ENCODE data around the gene ZSWIM3.
A peak's percentile ranks its signal among the peaks of the same experiment; 100 is the strongest.

Gene ZSWIM3

DNA sequence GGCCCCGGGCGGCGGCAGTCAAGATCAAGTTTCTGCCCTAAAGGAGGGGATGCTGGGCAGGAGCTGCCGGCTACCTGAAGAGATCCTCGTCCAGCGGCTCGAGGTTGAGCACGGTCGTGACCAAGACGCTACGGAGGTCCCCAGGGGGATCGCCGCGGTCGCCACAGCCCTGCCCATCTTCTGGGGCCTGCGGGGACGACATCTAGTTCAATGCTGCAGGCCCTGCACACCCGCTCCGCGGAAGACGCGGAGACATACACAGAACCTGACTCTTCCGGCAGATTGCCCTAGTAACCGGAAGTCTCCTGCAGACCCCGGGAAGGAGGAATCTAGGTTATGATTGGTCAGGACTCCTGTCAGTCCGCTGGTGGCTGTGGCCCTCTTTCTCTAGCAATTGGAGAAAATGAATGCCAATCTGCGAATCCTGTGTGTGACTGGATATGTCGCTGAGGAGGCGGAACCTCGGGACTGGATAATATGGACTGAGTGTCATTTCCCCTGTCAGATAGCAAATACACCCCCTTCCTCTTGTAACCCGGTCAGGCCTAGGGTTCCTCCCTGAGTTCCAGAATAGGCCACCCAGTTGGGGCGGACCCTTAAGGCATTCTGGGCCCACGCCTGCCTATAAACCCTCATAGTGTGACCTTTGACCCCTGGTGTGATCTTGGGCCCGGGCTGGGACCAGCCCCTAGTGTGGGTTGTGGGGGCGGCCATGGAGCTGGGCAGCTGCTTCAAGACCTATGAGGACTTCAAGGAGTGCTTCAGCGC lies at the start of gene ZSWIM3, which contains the start of gene ACOT8:
ZSWIM3 (plus strand) TSS at position 501 of the 768 bp plus-strand sequence; CDS start at position 713, 212 bp downstream.
ACOT8 (minus strand) TSS at position 279 of the 768 bp plus-strand sequence; CDS start at position 202, 77 bp downstream.
- peaks cover 59% of the 10 kb centered on the region for H3K4me1 Mint-ChIP-seq (ENCODE audit: low read depth)
- intact Hi-C loops (cut with micrococcal nuclease), result loop anchor here (1.0 to 2.0 kb wide), 2 partner anchors 44 to 78 kb away; partner anchors contain the start of gene UBE2C
- H3K9me3 Mint-ChIP-seq, result no peaks in the 10 kb centered on the region
- H3K27ac Mint-ChIP-seq, result peak within 1 kb of the TSS; percentile 96
- peaks cover 44% of the 10 kb centered on the region for H3K36me3 Mint-ChIP-seq (ENCODE audit: low read depth)
- peak within 1 kb of the TSS; percentile 91 for H3K4me3 Mint-ChIP-seq
- no peaks in the 10 kb centered on the region for H3K27me3 Mint-ChIP-seq

DNA sequence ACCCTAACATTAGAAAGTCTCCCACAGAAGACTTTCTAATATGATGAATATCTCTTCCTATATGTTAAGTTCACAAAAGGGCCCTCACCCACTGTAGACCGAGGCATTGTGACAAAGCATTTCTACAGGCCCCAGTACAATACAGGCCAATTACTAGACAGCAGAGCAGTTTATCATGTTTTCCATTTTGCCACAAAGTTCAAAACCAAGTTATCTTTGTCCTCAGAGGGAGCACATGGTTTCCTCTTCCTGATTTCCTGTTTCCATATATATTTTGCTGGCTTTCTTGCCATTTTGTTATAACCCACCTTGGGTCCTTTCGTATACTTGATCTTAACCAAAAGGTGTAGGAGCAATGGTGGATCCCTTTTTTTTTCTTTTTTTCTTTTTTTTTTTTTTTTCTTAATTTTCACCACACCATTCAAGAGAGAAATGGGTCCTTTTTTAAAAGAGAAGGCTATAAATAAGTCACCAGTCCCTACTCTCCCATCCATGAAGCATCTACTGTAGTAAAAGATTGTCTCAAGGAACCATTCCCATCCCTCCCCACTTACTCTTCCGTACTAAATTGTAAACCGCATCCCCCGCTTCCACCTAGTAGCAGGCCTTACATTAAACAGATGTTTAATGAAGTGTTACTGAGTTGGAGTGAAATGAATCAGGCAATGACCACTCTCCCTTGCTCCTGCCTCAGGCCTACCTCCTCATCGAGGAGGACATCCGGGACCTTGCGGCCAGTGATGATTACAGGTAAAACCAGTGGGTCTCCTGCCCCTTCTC lies 47.0 kb upstream of the ZSWIM3 start:
- intact Hi-C loops (cut with micrococcal nuclease), result no loop called here
- Mint-ChIP-seq H3K36me3 (ENCODE audit: low read depth) (peaks cover 68% of the 10 kb centered on the region), H3K27ac (no peak overlapping the region), H3K4me3 (no peak overlapping the region), H3K9me3 (no peaks in the 10 kb centered on the region), H3K27me3 (no peaks in the 10 kb centered on the region), H3K4me1 (ENCODE audit: low read depth) (peaks cover 18% of the 10 kb centered on the region)

DNA sequence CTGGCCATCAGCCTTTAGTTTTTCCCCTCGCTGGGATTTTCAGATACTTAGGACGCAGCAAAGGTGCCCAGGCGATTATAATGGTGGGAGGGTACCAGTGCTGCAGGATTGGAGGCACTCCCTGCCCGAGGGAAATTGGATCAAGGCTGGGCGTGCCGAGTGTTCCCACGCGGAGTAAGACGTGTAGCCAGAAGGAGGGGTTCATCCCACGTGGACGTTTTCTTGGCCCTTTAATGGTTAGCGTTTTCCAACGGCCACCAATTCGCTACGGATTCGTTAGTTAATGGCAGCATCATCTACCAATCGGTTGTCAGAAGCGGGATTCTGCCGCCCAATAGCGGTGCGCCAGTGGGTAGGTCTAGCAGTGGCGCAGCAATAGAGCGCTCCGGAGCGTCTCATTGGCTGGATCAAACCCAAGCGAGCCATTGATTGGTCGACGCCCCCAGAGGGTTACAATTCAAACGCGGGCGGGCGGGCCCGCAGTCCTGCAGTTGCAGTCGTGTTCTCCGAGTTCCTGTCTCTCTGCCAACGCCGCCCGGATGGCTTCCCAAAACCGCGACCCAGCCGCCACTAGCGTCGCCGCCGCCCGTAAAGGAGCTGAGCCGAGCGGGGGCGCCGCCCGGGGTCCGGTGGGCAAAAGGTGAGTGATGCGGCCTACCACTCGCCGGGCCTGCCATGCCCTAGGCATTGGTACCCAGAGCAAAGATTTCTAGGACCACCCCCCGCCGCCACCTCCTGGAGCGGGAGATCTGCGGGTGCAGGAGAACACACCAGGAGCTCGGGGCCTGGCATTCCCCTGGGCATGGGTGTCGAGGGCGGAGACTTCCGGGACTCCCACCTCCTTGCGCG lies 45.0 kb upstream of the ZSWIM3 start, which contains the start of gene UBE2C:
UBE2C (plus strand) TSS at position 488 of the 849 bp plus-strand sequence; CDS start at position 540, 52 bp downstream.
- no peaks in the 10 kb centered on the region for H3K27me3 Mint-ChIP-seq
- H3K9me3 Mint-ChIP-seq, result no peaks in the 10 kb centered on the region
- peaks cover 18% of the 10 kb centered on the region for H3K4me1 Mint-ChIP-seq (ENCODE audit: low read depth)
- intact Hi-C loops (cut with micrococcal nuclease), result loop anchor here (2.0 kb wide), 1 partner anchor 44 kb away; the partner anchor contains the start of genes ACOT8 and ZSWIM3
- H3K27ac Mint-ChIP-seq, result peak within 1 kb of the TSS; percentile 39
- H3K36me3 Mint-ChIP-seq (ENCODE audit: low read depth), result peaks cover 48% of the 10 kb centered on the region
- H3K4me3 Mint-ChIP-seq, result peak within 1 kb of the TSS; percentile 83

DNA sequence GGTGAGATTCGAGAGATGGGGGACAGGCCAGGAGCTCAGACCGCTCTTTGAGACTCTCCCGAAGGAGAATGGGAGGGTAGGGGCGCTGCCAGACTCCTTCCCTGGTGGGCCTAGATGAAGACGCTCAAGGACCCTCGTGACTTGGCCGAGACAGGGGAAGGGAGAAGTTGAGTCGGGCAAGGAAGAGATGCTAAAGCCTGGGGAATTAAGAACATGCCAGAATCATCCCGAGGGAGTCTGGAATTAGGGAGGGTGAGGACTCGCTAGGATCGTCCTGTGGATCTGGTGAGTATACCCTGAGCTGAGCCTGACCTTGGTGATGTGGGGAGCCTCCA lies 44.4 kb upstream of the ZSWIM3 start:
- Mint-ChIP-seq H3K9me3 (no peaks in the 10 kb centered on the region), H3K4me3 (peak overlapping the region; percentile 83), H3K36me3 (ENCODE audit: low read depth) (peaks cover 42% of the 10 kb centered on the region), H3K27me3 (no peaks in the 10 kb centered on the region), H3K4me1 (ENCODE audit: low read depth) (peaks cover 18% of the 10 kb centered on the region), H3K27ac (peak overlapping the region; percentile 39)
- intact Hi-C loops (cut with micrococcal nuclease), result loop anchor here (2.0 kb wide), 1 partner anchor 44 kb away; the partner anchor contains the start of genes ACOT8 and ZSWIM3

DNA sequence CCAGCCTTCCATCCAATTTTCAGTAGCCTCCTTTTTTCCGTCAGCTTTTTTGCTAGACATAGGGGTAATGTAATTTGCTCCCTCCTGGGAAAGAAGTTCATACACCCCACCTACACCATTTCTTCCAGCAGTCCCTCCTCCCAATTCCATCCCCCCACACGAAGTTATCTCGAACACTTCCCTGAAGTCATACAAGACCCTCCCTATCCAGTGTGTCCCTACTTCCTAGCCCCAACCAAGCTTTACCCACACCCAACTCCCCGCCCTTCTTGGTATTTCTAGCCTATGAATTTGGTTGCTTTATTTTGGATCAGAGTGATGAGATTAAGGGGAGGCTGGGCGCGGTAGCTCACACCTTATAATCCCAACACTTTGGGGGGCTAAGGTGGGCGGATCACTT lies 43.9 kb upstream of the ZSWIM3 start:
- H3K4me1 Mint-ChIP-seq (ENCODE audit: low read depth), result peaks cover 18% of the 10 kb centered on the region
- peak overlapping the region; percentile 83 for H3K4me3 Mint-ChIP-seq
- no peak overlapping the region for H3K27ac Mint-ChIP-seq
- H3K27me3 Mint-ChIP-seq, result no peaks in the 10 kb centered on the region
- intact Hi-C loops (cut with micrococcal nuclease), result loop anchor here (2.0 kb wide), 1 partner anchor 43 kb away; the partner anchor contains the start of genes ACOT8 and ZSWIM3
- peaks cover 37% of the 10 kb centered on the region for H3K36me3 Mint-ChIP-seq (ENCODE audit: low read depth)
- no peaks in the 10 kb centered on the region for H3K9me3 Mint-ChIP-seq

DNA sequence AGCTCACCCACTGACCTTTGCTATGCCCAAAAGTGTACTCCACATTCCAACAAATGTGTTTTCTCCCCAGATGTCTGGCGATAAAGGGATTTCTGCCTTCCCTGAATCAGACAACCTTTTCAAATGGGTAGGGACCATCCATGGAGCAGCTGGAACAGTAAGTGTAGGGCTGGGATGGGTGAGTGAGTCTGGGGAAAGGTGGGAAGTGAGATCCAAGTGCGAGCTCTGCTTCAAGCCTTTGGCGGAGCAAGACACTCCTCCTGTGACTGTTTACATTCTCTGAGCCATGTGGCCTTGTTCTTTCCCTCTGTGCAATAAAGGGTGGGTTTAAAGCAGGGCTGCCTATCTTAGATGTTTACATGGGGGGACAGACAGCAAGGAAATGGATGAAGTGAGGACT lies 43.1 kb upstream of the ZSWIM3 start:
- Mint-ChIP-seq H3K9me3 (no peaks in the 10 kb centered on the region), H3K27ac (no peak overlapping the region)

DNA sequence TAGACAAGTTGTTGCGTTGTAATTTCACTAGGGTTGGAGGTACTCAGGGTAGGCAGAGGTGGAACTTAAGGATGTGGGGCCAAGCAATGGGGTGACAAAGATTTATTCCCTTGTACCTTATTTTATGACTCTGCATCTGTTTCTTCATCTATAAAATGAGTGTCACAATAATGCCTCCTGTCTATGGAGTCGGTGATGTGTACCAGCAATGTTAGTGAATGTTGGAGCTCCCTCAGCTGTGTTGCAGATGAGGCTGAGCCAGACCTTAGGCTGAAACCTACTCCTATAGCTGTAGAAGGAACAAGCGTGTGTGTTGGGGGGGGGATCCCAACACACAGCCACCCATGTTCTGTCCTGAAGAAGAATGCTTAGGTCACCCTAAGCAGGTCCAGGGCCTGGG lies 40.5 kb upstream of the ZSWIM3 start:
- H3K27ac Mint-ChIP-seq, result no peak overlapping the region
- no peaks in the 10 kb centered on the region for H3K9me3 Mint-ChIP-seq

More for the DNA sequence above, 43.1 kb upstream of the ZSWIM3 start:
- intact Hi-C loops (cut with micrococcal nuclease), result no loop called here
- Mint-ChIP-seq H3K36me3 (ENCODE audit: low read depth) (peaks cover 28% of the 10 kb centered on the region), H3K4me3 (no peak overlapping the region), H3K27me3 (no peaks in the 10 kb centered on the region), H3K4me1 (ENCODE audit: low read depth) (peaks cover 18% of the 10 kb centered on the region)

DNA sequence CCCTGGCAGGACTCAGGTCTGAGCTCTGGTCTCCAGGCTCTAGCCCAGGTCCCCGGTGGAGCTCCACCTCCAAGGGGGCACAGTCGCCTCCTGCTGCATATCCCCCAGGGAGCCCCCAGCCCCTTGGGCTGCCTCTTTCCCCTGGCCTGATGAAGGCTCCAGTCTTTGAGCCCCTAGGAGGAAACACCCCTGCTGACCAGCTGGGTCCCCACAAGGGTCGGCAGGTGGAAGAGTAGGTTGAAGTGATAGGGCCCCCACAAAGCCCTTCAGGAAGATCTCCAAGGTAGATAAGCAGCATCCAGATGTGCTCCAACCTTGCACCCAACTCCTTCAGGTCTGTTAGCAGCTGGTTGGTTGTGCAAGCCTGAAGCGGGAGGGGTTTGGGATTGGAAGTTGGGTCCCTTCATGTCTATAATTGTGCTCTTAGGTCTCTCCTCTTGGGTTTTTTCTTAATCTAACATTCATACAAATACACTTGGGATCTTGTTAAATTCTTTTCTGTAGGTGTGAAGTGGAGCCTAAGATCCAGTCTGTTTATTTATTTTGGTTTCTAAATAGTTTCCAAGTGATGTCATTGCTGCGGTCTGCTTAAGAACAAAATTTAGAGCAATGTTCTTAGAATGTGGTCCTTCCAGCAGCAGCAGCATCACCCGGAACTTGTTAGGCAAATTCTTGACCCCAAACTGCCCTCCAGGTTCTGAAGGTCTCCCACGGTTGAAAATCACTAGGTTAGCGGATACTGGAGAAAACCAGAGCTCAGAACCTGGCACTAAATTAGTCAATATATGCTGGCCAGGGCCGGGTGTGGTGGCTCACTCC lies 39.8 kb upstream of the ZSWIM3 start:
- Mint-ChIP-seq H3K27ac (no peak overlapping the region), H3K4me3 (no peak overlapping the region), H3K36me3 (ENCODE audit: low read depth) (no peaks in the 10 kb centered on the region), H3K27me3 (peaks cover 8% of the 10 kb centered on the region), H3K9me3 (no peaks in the 10 kb centered on the region), H3K4me1 (ENCODE audit: low read depth) (peaks cover 22% of the 10 kb centered on the region)
- intact Hi-C loops (cut with micrococcal nuclease), result no loop called here

More for the DNA sequence above, 40.5 kb upstream of the ZSWIM3 start:
- H3K27me3 Mint-ChIP-seq, result peaks cover 2% of the 10 kb centered on the region
- H3K4me3 Mint-ChIP-seq, result no peak overlapping the region
- peaks cover 2% of the 10 kb centered on the region for H3K36me3 Mint-ChIP-seq (ENCODE audit: low read depth)
- intact Hi-C loops (cut with micrococcal nuclease), result no loop called here
- H3K4me1 Mint-ChIP-seq (ENCODE audit: low read depth), result peaks cover 22% of the 10 kb centered on the region

DNA sequence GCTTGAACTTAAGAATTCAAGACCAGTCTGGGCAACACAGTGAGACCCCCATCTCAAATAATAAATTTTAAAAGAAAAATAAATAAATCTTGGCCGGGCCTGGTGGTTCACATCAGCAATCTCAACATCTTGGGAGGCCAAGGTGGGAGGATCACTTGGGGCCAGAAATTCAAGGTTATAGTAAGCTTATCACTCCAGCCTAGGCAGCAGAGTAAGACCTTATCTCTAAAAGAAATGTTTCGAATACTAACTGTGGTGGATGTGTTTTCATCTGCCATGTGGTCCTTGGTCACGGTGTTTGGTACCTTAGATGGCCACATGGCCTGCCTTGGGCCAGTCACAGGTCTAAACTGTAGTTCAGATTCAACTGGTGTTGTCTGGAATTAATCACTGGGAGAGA lies 39.2 kb upstream of the ZSWIM3 start:
- intact Hi-C loops (cut with micrococcal nuclease), result no loop called here
- no peaks in the 10 kb centered on the region for H3K36me3 Mint-ChIP-seq (ENCODE audit: low read depth)
- no peak overlapping the region for H3K4me3 Mint-ChIP-seq
- H3K27me3 Mint-ChIP-seq, result peaks cover 14% of the 10 kb centered on the region
- no peak overlapping the region for H3K27ac Mint-ChIP-seq
- no peaks in the 10 kb centered on the region for H3K9me3 Mint-ChIP-seq
- H3K4me1 Mint-ChIP-seq (ENCODE audit: low read depth), result peaks cover 22% of the 10 kb centered on the region

DNA sequence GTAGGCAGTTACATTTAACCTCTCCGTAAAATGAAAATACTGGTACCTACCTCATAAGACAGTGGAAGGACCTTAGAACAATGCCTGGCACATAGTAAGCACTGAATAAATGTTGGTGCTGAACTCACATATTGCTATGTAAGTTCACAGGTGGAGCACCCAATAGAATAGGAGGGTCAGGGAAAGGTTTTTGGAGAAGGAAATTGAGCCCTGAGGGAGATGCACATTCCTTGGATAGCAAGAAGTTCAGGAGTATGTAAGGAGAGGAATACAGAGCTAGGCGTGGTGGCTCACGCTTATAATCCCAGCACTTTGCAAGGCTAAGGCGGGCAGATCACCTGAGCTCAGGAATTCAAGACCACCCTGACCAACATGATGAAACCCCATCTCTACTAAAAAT lies 37.9 kb upstream of the ZSWIM3 start:
- Mint-ChIP-seq H3K4me3 (no peak overlapping the region), H3K27me3 (peaks cover 27% of the 10 kb centered on the region), H3K4me1 (ENCODE audit: low read depth) (peaks cover 26% of the 10 kb centered on the region), H3K9me3 (no peaks in the 10 kb centered on the region), H3K27ac (no peak overlapping the region), H3K36me3 (ENCODE audit: low read depth) (no peaks in the 10 kb centered on the region)
- intact Hi-C loops (cut with micrococcal nuclease), result no loop called here

DNA sequence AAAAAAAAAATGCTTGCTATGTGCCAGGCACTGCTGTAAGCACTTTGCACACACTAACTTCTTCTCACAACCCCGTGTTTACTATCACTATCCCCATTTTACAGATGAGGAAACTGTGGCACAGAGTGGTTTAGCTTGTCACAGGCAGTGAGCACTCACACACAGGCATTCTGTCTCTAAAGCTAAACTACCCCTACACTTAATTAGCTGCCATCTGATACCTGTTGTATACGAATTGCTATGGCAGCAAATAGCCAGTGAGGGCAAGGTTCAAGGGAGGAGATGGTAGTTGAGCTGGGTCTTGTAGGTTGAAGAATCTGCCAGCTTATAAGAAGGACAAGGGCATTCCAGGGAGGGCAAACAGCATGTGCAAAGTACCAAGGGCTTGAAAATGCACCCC lies 35.5 kb upstream of the ZSWIM3 start:
- Mint-ChIP-seq H3K4me1 (ENCODE audit: low read depth) (peaks cover 28% of the 10 kb centered on the region), H3K9me3 (no peaks in the 10 kb centered on the region), H3K4me3 (no peak overlapping the region), H3K27ac (no peak overlapping the region), H3K36me3 (ENCODE audit: low read depth) (no peaks in the 10 kb centered on the region), H3K27me3 (peaks cover 36% of the 10 kb centered on the region)
- intact Hi-C loops (cut with micrococcal nuclease), result no loop called here

DNA sequence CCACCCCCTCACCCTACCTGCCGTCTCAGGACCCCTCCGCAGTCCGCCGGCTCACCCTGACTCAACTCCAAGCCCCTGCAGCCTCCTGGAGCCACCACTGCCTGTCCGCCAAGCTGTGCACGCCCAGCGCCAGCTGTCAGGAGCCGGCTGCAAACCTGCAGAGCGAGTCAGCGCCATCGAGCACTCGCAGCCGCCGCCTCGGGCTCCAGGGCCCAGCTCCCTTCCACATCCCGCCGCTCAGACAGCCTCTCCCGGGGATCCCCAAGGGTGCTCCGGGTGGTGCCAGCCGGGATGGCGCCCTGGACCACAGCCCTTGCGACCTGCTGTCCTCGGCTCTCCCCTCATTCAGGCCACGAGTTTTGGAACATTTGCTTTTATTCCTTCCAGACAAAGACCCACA lies 34.6 kb upstream of the ZSWIM3 start:
- peaks cover 36% of the 10 kb centered on the region for H3K27me3 Mint-ChIP-seq
- intact Hi-C loops (cut with micrococcal nuclease), result no loop called here
- peaks cover 28% of the 10 kb centered on the region for H3K4me1 Mint-ChIP-seq (ENCODE audit: low read depth)
- H3K4me3 Mint-ChIP-seq, result no peak overlapping the region
- H3K27ac Mint-ChIP-seq, result no peak overlapping the region
- H3K36me3 Mint-ChIP-seq (ENCODE audit: low read depth), result no peaks in the 10 kb centered on the region
- H3K9me3 Mint-ChIP-seq, result no peaks in the 10 kb centered on the region
